Measurements from ENCODE around the gene GJA3.
"Not testable (repeated sequence)": the region's sequence is repeated elsewhere in the genome, so short reads cannot be mapped to it uniquely, and the experiment has no call there.

The GJA3 gene

DNA sequence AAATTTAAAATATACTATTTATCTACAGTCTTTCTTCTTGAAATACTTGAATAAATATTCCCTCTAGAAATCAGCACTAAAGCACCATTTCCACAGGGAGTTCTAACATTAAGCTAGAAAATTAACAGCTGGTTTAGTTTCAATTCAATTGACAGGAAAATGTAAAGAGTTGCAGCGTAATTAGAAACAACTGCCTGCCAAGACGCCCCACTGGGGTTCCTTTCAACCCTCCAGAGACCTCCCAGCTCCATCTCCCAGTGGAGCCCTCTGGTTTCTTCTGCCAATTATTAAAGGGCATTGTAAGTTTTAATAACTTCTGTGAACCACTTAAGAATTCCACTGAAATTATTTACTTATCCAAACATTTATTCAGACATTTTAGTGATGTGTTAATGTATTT, 4.2 kb downstream of the GJA3 start:
- H3F3A ChIP-seq (ENCODE audit: control insufficient read depth, insufficient read depth): 0 out of 2 replicates have a peak, but pooled peaks cover 3% of the 10 kb centered on the region
- H3K4me3 ChIP-seq (ENCODE audit: low read length): no peak overlapping the region
- H3K27ac ChIP-seq (ENCODE audit: low read depth, low read length): no peak overlapping the region
- no peaks in the 10 kb centered on the region for H3K36me3 ChIP-seq (ENCODE audit: control insufficient read depth, low read length)
- no peaks in the 10 kb centered on the region for H3K9me3 ChIP-seq (ENCODE audit: control insufficient read depth, insufficient read depth, low read length)
- peaks cover 1% of the 10 kb centered on the region; the same call in 1 of the 2 replicates for H4K20me1 ChIP-seq (ENCODE audit: control insufficient read depth, insufficient read depth, low read depth, low read length)
- H3K4me1 ChIP-seq (ENCODE audit: control insufficient read depth, low read length): peaks cover 9% of the 10 kb centered on the region
- peaks cover 36% of the 10 kb centered on the region for H3K27me3 ChIP-seq (ENCODE audit: control insufficient read depth, low read length)
- TF ChIP-seq, protein P1, sequence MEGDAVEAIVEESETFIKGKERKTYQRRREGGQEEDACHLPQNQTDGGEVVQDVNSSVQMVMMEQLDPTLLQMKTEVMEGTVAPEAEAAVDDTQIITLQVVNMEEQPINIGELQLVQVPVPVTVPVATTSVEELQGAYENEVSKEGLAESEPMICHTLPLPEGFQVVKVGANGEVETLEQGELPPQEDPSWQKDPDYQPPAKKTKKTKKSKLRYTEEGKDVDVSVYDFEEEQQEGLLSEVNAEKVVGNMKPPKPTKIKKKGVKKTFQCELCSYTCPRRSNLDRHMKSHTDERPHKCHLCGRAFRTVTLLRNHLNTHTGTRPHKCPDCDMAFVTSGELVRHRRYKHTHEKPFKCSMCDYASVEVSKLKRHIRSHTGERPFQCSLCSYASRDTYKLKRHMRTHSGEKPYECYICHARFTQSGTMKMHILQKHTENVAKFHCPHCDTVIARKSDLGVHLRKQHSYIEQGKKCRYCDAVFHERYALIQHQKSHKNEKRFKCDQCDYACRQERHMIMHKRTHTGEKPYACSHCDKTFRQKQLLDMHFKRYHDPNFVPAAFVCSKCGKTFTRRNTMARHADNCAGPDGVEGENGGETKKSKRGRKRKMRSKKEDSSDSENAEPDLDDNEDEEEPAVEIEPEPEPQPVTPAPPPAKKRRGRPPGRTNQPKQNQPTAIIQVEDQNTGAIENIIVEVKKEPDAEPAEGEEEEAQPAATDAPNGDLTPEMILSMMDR (IDR thresholded peaks at IDR 0.05; ENCODE audit: low read depth, low read length, poor library complexity, severe bottlenecking): no peak
- TF ChIP-seq EZH2phosphoT487 (IDR thresholded peaks at IDR 0.05; ENCODE audit: borderline replicate concordance, low read length): no peak
- H3K4me2 ChIP-seq (ENCODE audit: low read length): no peak overlapping the region
- H3K79me2 ChIP-seq (ENCODE audit: control insufficient read depth, low read length): no peaks in the 10 kb centered on the region
- no peaks in the 10 kb centered on the region for H3K9me2 ChIP-seq (replicated peaks; ENCODE audit: control insufficient read depth, low read length)

DNA sequence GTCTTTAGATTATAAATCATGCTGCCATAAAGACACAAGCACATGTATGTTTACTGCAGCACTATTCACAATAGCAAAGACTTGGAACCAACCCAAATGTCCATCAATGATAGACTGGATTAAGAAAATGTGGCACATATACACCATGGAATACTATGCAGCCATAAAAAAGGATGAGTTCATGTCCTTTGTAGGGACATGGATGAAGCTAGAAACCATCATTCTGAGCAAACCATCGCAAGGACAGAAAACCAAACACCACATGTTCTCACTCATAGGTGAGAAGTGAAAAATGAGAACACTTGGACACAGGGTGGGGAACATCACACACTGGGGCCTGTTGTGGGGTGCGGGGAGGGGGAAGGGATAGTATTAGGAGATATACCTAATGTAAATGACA, 7.6 kb downstream of the GJA3 start:
- H3K4me2 ChIP-seq (ENCODE audit: low read length); H3K36me3 ChIP-seq (ENCODE audit: control insufficient read depth, low read length); H3F3A ChIP-seq (ENCODE audit: control insufficient read depth, insufficient read depth); H4K20me1 ChIP-seq (ENCODE audit: control insufficient read depth, insufficient read depth, low read depth, low read length); H3K79me2 ChIP-seq (ENCODE audit: control insufficient read depth, low read length); H3K27me3 ChIP-seq (ENCODE audit: control insufficient read depth, low read length); H3K27ac ChIP-seq (ENCODE audit: low read depth, low read length); H3K4me1 ChIP-seq (ENCODE audit: control insufficient read depth, low read length); H3K9me2 ChIP-seq (replicated peaks; ENCODE audit: control insufficient read depth, low read length); H3K9me3 ChIP-seq (ENCODE audit: control insufficient read depth, insufficient read depth, low read length); H3K4me3 ChIP-seq (ENCODE audit: low read length): not testable (repeated sequence)

DNA sequence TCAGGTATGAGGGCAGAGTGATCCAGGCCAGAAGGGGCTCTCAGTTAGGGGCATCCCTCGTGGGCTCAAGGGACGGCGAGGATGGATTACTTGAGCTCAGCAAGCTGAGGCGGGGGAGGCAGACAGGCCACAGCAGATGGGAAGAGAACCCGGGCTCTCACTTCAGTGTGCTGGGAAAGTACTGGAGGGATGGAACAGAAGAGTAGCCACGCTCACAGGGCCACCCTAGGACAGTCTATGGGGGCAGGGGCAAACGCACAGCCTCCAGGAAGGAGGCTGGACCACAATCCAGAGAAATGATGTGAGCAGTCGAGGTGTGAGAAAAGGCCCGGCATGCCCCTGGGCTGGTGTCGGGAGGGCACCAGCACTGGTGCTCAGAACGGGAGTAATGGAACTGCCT, 9.2 kb downstream of the GJA3 start:
- Histone ChIP-seq H3K4me2 (ENCODE audit: low read length) (no peak overlapping the region), H3K36me3 (ENCODE audit: control insufficient read depth, low read length) (no peaks in the 10 kb centered on the region), H3K27ac (ENCODE audit: low read depth, low read length) (no peak overlapping the region), H3K79me2 (ENCODE audit: control insufficient read depth, low read length) (no peaks in the 10 kb centered on the region), H4K20me1 (ENCODE audit: control insufficient read depth, insufficient read depth, low read depth, low read length) (no peaks in the 10 kb centered on the region), H3K4me3 (ENCODE audit: low read length) (no peak overlapping the region), H3K27me3 (ENCODE audit: control insufficient read depth, low read length) (peaks cover 7% of the 10 kb centered on the region), H3F3A (ENCODE audit: control insufficient read depth, insufficient read depth) (no peaks in the 10 kb centered on the region), H3K9me2 (replicated peaks; ENCODE audit: control insufficient read depth, low read length) (no peaks in the 10 kb centered on the region), H3K4me1 (ENCODE audit: control insufficient read depth, low read length) (no peaks in the 10 kb centered on the region), H3K9me3 (ENCODE audit: control insufficient read depth, insufficient read depth, low read length) (no peaks in the 10 kb centered on the region)
- TF ChIP-seq, protein P1 (IDR thresholded peaks at IDR 0.05; ENCODE audit: low read depth, low read length, poor library complexity, severe bottlenecking): no peak
- no peak for TF ChIP-seq EZH2phosphoT487 (IDR thresholded peaks at IDR 0.05; ENCODE audit: borderline replicate concordance, low read length)

DNA sequence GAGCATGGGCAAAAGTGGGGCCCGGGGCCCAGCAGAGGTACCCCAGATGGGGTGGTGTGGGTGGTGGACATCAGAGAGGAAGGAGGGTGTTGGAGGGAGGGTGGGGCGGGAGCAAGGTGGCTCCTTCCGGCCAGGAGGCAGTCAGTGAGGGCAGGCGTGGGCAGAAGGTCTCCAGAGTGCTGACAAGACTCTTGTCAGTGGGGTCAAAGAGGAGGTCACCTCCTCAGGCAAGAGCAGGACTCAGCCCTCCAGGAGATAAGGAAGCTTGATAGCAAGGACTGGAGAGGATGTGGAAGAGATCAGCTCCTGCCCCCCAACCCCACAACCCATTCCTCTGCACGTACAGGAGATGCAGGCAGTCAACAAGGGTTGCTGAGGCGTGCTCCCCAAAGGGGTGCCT, 9.8 kb downstream of the GJA3 start:
- Histone ChIP-seq H3K4me1 (ENCODE audit: control insufficient read depth, low read length) (no peaks in the 10 kb centered on the region), H3K9me3 (ENCODE audit: control insufficient read depth, insufficient read depth, low read length) (no peaks in the 10 kb centered on the region), H3K36me3 (ENCODE audit: control insufficient read depth, low read length) (no peaks in the 10 kb centered on the region), H4K20me1 (ENCODE audit: control insufficient read depth, insufficient read depth, low read depth, low read length) (no peaks in the 10 kb centered on the region), H3K4me3 (ENCODE audit: low read length) (no peak overlapping the region), H3F3A (ENCODE audit: control insufficient read depth, insufficient read depth) (no peaks in the 10 kb centered on the region), H3K27ac (ENCODE audit: low read depth, low read length) (no peak overlapping the region), H3K79me2 (ENCODE audit: control insufficient read depth, low read length) (no peaks in the 10 kb centered on the region), H3K9me2 (replicated peaks; ENCODE audit: control insufficient read depth, low read length) (no peaks in the 10 kb centered on the region), H3K27me3 (ENCODE audit: control insufficient read depth, low read length) (peaks cover 6% of the 10 kb centered on the region; the same call in 1 of the 2 replicates), H3K4me2 (ENCODE audit: low read length) (no peak overlapping the region)
- TF ChIP-seq, protein P1 (IDR thresholded peaks at IDR 0.05; ENCODE audit: low read depth, low read length, poor library complexity, severe bottlenecking): no peak
- TF ChIP-seq EZH2phosphoT487 (IDR thresholded peaks at IDR 0.05; ENCODE audit: borderline replicate concordance, low read length): no peak

Measured in DOHH2 (cell line).